GM12873 (cell line): ENCODE results near the gene PRKN.

Experiments
- TF ChIP-seq, protein P1 (sequence below): IDR thresholded peaks from 2 replicates; pipeline ENCODE4 v1.5.1; 2012; ENCODE audit warnings: low read depth, mild to moderate bottlenecking, moderate library complexity, low read length, control low read depth; ENCODE audit not compliant: insufficient read depth; ENCODE audit errors: missing control alignments

PRKN gene

DNA sequence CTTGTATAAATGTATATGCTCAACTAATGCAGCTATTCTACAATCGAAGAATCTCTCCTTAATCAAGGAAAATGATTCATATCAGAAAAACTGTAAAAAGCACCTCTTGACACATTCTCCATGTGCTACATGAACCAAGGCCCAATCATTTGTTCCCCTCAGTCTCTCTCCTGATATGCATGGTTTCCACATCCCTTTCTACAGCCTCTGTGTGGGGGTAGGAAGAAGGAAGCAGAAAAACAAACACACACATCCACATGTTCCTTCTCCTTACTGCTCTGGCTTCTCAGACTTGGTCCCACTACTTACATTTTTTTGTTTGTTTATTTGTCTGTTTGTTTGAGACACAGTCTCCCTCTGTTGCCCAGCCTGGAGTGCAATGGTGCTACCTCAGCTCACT lies 510.5 kb downstream of the PRKN start:
- TF ChIP-seq, protein P1, sequence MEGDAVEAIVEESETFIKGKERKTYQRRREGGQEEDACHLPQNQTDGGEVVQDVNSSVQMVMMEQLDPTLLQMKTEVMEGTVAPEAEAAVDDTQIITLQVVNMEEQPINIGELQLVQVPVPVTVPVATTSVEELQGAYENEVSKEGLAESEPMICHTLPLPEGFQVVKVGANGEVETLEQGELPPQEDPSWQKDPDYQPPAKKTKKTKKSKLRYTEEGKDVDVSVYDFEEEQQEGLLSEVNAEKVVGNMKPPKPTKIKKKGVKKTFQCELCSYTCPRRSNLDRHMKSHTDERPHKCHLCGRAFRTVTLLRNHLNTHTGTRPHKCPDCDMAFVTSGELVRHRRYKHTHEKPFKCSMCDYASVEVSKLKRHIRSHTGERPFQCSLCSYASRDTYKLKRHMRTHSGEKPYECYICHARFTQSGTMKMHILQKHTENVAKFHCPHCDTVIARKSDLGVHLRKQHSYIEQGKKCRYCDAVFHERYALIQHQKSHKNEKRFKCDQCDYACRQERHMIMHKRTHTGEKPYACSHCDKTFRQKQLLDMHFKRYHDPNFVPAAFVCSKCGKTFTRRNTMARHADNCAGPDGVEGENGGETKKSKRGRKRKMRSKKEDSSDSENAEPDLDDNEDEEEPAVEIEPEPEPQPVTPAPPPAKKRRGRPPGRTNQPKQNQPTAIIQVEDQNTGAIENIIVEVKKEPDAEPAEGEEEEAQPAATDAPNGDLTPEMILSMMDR: no peak

DNA sequence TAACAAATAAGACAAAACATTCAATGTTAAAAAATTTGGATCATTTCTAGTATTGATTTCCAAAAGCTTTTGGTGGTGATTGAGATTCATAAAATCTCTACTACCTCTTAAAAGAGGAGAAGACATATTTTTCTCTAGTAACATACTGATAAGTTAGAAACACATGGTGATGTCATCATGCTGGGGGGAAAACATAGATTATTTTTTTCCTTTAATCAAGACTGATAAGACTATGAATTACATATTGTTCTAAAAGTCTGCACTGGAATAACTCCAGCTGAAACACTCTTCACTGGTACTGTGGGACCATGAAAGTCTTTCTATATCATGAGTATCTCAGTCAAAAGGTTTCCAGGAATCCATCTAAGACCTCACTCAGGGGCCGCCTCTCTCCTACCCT lies 515.8 kb downstream of the PRKN start:
- TF ChIP-seq, protein P1: no peak

DNA sequence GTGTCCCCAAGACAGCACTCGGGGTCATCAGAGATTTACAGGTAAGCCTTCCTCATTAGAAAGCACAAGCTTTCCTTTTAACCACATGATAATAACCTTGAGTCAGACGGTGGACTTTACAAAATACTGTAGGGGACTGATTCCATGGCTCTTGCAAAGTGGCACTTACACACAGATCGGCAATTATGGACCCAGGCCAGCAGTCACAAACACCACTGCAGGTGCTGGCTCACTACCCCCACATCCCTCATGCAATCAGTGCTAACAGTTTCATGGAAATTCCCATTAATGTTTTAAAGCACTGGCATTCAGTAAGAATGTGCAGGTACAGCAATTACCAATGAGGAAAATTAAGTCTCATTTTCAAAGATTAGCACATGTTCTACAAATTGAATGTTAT lies 516.5 kb downstream of the PRKN start:
- TF ChIP-seq, protein P1: no peak

DNA sequence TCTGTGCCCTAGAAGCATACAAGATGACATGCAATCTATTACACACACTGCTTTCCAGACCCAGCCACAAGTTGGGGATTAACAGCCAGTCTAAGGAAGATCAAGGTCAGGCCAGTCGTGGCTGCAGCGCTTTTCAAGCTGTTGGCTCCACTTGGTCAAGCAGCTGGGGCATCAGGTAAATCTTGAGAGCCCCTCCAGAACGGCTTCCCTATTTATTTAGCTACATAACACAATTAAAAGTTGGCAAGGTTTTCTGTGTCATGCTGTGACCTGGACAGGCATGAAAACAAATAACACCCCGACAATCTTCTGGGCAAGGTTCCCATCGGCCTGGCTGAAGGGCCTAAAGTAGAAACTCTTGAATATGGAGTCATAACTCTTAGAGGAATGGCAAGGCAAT lies 524.3 kb downstream of the PRKN start:
- TF ChIP-seq, protein P1: no peak

DNA sequence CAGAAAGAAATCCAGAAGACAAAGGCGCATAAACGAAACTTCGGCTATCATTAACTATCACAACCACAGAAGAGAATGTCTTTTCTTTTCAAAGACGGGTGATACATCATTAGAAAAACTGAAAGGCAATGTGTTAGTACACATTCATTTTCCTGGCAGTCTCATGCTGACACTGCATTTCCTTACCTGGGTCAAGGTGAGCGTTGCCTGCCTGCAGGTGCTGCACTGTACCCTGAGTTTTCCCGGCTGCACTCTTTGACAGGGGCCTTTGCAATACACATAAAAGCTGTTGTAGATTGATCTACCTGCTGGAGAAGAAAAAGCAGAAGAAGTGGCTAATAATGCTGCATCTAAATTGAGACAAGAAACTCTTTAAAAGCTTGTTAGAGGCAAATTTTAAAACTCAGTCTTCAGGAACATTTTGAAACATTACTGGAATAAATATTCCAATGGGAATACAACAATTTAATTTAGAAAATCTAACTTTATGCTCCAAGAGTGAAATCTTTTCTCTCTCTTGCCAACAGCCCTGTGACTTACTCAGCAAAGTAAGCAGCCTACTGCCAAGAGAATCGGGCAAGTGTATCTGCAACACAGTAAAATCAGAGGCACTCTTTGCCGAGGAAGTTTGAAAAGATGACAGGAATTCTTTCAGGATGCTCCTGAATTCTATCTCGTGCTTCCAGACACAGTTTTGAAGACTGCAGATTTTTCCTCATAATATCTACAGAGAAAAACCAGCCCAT lies 526.4 kb downstream of the PRKN start:
- TF ChIP-seq, protein P1: no peak

DNA sequence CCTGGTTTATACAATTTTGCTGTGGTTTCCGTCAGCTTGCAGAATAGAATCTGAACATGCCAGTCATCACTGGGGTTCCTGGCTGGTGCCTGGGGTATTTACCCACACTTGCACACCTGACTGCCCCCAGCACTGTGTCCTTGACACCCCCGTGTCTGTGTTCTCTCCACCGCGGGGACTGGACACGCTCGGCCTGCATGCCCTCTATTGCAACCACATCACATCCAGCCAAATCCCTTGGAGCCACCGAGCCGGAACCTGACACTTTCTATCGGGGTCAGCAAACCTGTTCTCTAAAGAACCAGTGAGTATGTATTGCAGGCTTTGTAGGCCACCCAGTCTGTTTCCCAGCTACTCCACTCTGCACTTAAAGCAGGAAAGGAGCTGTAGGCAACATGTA lies 527.5 kb downstream of the PRKN start:
- TF ChIP-seq, protein P1: no peak

DNA sequence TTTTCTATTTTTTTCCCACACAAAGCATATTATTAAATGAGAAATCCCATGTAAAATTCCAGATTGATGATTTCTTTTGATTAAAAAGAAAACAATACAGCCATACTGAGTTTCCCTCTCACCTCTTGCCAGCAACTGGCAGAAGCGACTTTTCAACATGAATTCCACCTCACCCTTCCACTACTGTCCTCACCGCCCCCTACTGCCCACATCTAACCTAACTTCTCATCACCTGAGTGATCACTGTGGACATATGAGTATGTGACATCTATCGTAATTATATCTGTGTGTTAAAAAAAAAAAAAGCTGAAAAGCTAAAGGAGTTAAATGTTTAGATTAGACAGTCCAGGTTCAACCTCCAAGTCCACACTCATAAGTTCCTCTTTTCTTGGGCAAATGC lies 528.6 kb downstream of the PRKN start:
- TF ChIP-seq, protein P1: no peak
